GM12864 (cell line): ENCODE results near the gene NT5C.

ENCODE experiments used
- DNase-seq: peaks from one replicate; pipeline ENCODE4 v3.0.0-alpha.2; 2011; ENCODE audit warnings: low read depth
- H3K4me3 ChIP-seq: 2 replicates; pipeline ENCODE4 v1.5.1; 2011; ENCODE audit warnings: mild to moderate bottlenecking, low read depth, low read length, control low read depth
- CTCF ChIP-seq: IDR thresholded peaks from 2 replicates; pipeline ENCODE4 v1.5.1; 2011; ENCODE audit warnings: low read depth, mild to moderate bottlenecking, moderate library complexity, low read length, control low read depth, inconsistent platforms; ENCODE audit errors: missing control alignments

Gene NT5C

GRCh38 chr17:75088465-75089417, 42.8 kb downstream of the NT5C start:
- peak overlapping the region; percentile 62 for H3K4me3 ChIP-seq
- no peak for DNase-seq
- no peak for TF ChIP-seq CTCF

GRCh38 chr17:75087558-75088453, 43.7 kb downstream of the NT5C start, which contains the start of gene SLC16A5:
Gene SLC16A5 (plus strand): TSS chr17:75087954. CDS start chr17:75093637, 5,683 bp downstream.
- peak within 1 kb of the TSS; percentile 62 for H3K4me3 ChIP-seq
- no peak for DNase-seq
- no peak for TF ChIP-seq CTCF

- no peak for DNase-seq
- TF ChIP-seq CTCF = no peak
- H3K4me3 ChIP-seq = peak overlapping the region; percentile 62
Measured at GRCh38 chr17:75087182-75087557, 44.4 kb downstream of the NT5C start.

- TF ChIP-seq CTCF = no peak
- DNase-seq = no peak
- no peak overlapping the region for H3K4me3 ChIP-seq
Measured at GRCh38 chr17:75086496-75087181, 44.9 kb downstream of the NT5C start.

GRCh38 chr17:75084039-75084660, 47.4 kb downstream of the NT5C start:
- no peak for TF ChIP-seq CTCF
- no peak overlapping the region for H3K4me3 ChIP-seq
- DNase-seq = no peak

GRCh38 chr17:75082683-75083082, 48.9 kb downstream of the NT5C start:
- no peak for DNase-seq
- H3K4me3 ChIP-seq = no peak overlapping the region
- TF ChIP-seq CTCF = no peak
